Right lobe of liver (tissue), 6 donors: ENCODE results near the gene RER1. TPM values are rescaled to one million over a fixed set of nuclear protein-coding genes. Genes with fewer than 3 reads are reported as not detected.

ENCODE experiments used
- ATAC-seq, 4 donors: fragments of 200-7000 bp; cut with Tn5 transposase; one replicate each; pipeline ENCODE4 v1.9.1; 2020; ENCODE audit warnings: mild to moderate bottlenecking in 4 of 4, moderate library complexity in 4 of 4
- DNase-seq, 3 donors: peaks; one replicate each; pipeline ENCODE4 v3.0.0-alpha.2; 2020
- H3K27ac ChIP-seq, 3 donors: fragments of 200-600 bp; one replicate each; pipeline ENCODE4 v1.8.0; 2022
- H3K27me3 ChIP-seq, 2 donors: fragments of 200-600 bp; one replicate each; pipeline ENCODE4 v1.8.0; 2022
- H3K36me3 ChIP-seq, 4 donors: fragments of 200-600 bp; sonication (generic) in 1 of 4; one replicate each; pipeline versions ENCODE4 v1.5.1 to v1.8.0; 2017 to 2022; ENCODE audit warnings: control low read depth in 1 of 4
- H3K4me1 ChIP-seq, 4 donors: fragments of 200-600 bp; sonication (generic) in 1 of 4; one replicate each; pipeline versions ENCODE4 v1.5.1 to v1.8.0; 2017 to 2022; ENCODE audit warnings: control low read depth in 1 of 4
- H3K4me3 ChIP-seq, 3 donors: fragments of 200-600 bp; one replicate each; pipeline ENCODE4 v1.8.0; 2022
- H3K9me3 ChIP-seq, 4 donors: fragments of 200-600 bp; sonication (generic) in 1 of 4; one replicate each; pipeline versions ENCODE4 v1.5.1 to v1.8.0; 2017 to 2022; ENCODE audit warnings: control low read depth in 1 of 4
- POLR2A ChIP-seq: fragments of 450-650 bp; IDR thresholded peaks from one replicate; pipeline ENCODE4 v1.6.1; 2017; ENCODE audit warnings: antibody characterized with exemption, mild to moderate bottlenecking
- WGBS: methylation state at CpG from one replicate; pipeline ENCODE4 v1.1.6; 2018; ENCODE audit warnings: low coverage, low lambda C conversion rate; ENCODE audit not compliant: insufficient coverage; ENCODE audit errors: missing lambda C conversion rate; 5-methylcytosine and 5-hydroxymethylcytosine counted together
- intact Hi-C, 2 donors: fragments of 100-400 bp; cut with DNase I; formaldehyde crosslinking; loops; one replicate each; pipeline versions ENCODE4 v1.11.2 to v1.14.1; 2022
- total RNA-seq, 6 experiments: library from RNA; depleted of rRNA in 2 of 6; stranded (reverse); fragments of >200 nt in 2 of 6; fragmentation: NEBNext Ultra II Directional in 3 of 6; extraction: Animal tissue kit (Norgen Biotek cat#: 25700) in 3 of 6; gene quantifications; one replicate each; pipeline versions ENCODE4 v1.1.0 to v1.2.4, GENCODE V29; 2016 to 2023
- TF ChIP-seq, protein P1 (sequence below), 4 donors: fragments of 200-600 bp in 3 of 4; fragments of 450-650 bp in 1 of 4; IDR thresholded peaks; one replicate each; pipeline versions ENCODE4 v1.5.1 to v1.8.0; 2016 to 2022; ENCODE audit warnings: antibody characterized with exemption in 4 of 4, mild to moderate bottlenecking in 2 of 4
- donor health status: DM: no; HTN: yes; CAD: no.
- donor health status: DM: no; HTN: no; CAD: no.
- donor health status: DM: no; HTN: no; CAD: no.
- donor health status: DM: no; HTN: yes; CAD: no.
- donor health status: DM: no; HTN: yes; CAD: no.

The RER1 gene
- total RNA-seq, 6 experiments from 2014 or later: 76.5 to 166 (median 122) TPM

- WGBS: 72% methylated on average over 2 of the region's 13 CpGs
- DNase-seq (no peak), ATAC-seq (no peak)
- Histone ChIP-seq H3K27ac (no peak overlapping the region), H3K27me3 (no peaks in the 10 kb centered on the region), H3K4me1 (peaks cover 0 to 13% (median 5%) of the 10 kb centered on the region in 4 donors), H3K4me3 (no peak overlapping the region), H3K36me3 (no peaks in the 10 kb centered on the region), H3K9me3 (no peaks in the 10 kb centered on the region)
- TF ChIP-seq, protein P1, sequence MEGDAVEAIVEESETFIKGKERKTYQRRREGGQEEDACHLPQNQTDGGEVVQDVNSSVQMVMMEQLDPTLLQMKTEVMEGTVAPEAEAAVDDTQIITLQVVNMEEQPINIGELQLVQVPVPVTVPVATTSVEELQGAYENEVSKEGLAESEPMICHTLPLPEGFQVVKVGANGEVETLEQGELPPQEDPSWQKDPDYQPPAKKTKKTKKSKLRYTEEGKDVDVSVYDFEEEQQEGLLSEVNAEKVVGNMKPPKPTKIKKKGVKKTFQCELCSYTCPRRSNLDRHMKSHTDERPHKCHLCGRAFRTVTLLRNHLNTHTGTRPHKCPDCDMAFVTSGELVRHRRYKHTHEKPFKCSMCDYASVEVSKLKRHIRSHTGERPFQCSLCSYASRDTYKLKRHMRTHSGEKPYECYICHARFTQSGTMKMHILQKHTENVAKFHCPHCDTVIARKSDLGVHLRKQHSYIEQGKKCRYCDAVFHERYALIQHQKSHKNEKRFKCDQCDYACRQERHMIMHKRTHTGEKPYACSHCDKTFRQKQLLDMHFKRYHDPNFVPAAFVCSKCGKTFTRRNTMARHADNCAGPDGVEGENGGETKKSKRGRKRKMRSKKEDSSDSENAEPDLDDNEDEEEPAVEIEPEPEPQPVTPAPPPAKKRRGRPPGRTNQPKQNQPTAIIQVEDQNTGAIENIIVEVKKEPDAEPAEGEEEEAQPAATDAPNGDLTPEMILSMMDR (IDR thresholded peaks at IDR 0.05): no peak
- no peak for TF ChIP-seq POLR2A
- intact Hi-C loops: loop anchor here in 1 of 2 donors (5.0 kb wide), 1 partner anchor 130 kb away; no protein-coding TSS in a partner anchor
These were observed 25.6 kb downstream of the RER1 start for GRCh38 chr1:2417083-2417832.

DNA sequence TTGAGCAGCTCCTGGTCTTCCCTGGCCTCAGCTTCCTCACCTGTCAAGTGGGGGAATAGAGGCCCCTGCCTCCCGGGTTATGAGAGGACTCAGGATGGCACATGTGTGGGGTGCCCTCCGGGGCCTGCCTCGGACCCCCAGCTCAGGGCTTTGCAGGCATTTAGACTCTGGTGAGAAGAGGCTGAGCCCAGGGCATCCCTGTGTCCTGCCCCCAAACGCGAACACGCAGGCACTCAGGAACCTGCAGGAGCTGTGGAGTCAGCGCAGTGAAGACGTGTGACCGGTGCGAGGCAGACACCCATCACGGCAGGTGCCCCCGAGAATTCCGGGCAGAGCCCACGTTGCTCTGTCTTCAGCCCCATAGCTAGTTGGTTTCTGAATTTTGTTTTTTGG, 26.2 kb downstream of the RER1 start:
- TF ChIP-seq POLR2A: no peak
- TF ChIP-seq, protein P1 (IDR thresholded peaks at IDR 0.05): no peak
- intact Hi-C loops: loop anchor here in 1 of 2 donors (5.0 kb wide), 1 partner anchor 129 kb away; no protein-coding TSS in a partner anchor
- ATAC-seq: no peak
- H3K27ac ChIP-seq: no peak overlapping the region
- DNase-seq: no peak
- no peaks in the 10 kb centered on the region for H3K27me3 ChIP-seq
- no peaks in the 10 kb centered on the region for H3K9me3 ChIP-seq
- H3K4me1 ChIP-seq: peaks cover 0 to 13% (median 5%) of the 10 kb centered on the region in 4 donors
- H3K36me3 ChIP-seq: no peaks in the 10 kb centered on the region
- no peak overlapping the region for H3K4me3 ChIP-seq
- WGBS: 64% methylated on average over 6 of the region's 14 CpGs

DNA sequence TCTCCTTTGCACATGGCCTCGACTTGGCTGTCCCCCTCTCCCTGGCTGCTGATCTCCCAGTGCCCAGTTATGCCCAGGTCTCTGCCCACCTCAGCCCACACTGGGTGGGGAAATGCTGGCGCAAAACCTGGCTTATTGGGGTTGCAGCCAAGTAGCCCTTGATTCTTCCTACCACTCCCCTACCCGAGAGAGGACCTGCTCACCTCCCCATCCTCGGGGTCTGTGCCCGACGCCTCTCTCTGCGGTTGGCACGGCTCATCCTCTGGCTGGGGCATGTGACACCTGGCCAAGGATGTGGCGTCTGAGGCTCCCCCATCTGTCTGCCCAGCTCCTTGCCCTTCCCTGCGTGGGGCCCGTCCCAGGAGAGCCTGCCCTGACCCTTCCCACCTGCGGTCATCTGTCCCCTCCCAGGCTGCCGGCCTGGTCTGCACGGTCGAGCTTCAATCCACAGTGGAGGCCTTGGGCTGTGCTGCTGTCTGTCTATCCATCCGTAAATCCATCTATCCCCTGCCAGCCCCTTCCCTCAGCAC, 27.2 kb downstream of the RER1 start:
- WGBS: 50% methylated on average over 10 of the region's 16 CpGs
- H3K36me3 ChIP-seq: no peaks in the 10 kb centered on the region
- no peaks in the 10 kb centered on the region for H3K9me3 ChIP-seq
- peaks cover 0 to 8% (median 2%) of the 10 kb centered on the region in 4 donors for H3K4me1 ChIP-seq
- H3K27me3 ChIP-seq: no peaks in the 10 kb centered on the region
- DNase-seq (no peak), ATAC-seq (no peak)
- no peak overlapping the region for H3K4me3 ChIP-seq
- no peak overlapping the region for H3K27ac ChIP-seq
- intact Hi-C loops: loop anchor here in 1 of 2 donors (5.0 kb wide), 1 partner anchor 128 kb away; no protein-coding TSS in a partner anchor
- no peak for TF ChIP-seq POLR2A
- TF ChIP-seq, protein P1 (IDR thresholded peaks at IDR 0.05): no peak

DNA sequence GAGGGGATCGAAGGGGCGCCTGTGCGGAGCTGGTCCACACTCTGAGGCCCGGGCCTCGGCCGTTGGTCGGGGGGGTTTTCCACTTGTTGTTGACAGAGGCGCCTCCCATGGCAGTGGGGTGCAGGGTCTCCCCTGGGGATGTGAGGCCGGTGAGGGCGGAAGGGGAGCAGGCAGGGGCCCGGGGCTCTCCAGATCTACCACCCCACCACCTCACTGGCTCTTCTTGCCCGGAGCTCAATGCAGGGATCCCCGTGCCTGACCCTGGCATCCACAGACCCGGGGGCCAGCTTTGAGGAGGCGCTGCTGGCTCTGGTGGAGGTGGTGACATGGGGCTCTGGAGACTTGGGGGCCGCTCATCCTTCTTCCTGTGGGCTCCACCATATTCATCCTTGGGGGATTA, 27.8 kb downstream of the RER1 start:
- no peak for DNase-seq
- Histone ChIP-seq H3K9me3 (no peaks in the 10 kb centered on the region), H3K27ac (no peak overlapping the region), H3K4me1 (peaks cover 0 to 2% (median 0%) of the 10 kb centered on the region in 4 donors), H3K4me3 (no peak overlapping the region), H3K27me3 (no peaks in the 10 kb centered on the region), H3K36me3 (no peaks in the 10 kb centered on the region)
- no CpG with 5 or more reads among the region's 16 CpGs for whole genome bisulfite sequencing
- TF ChIP-seq POLR2A: no peak
- TF ChIP-seq, protein P1 (IDR thresholded peaks at IDR 0.05): no peak
- intact Hi-C loops: loop anchor here in 1 of 2 donors (5.0 kb wide), 1 partner anchor 128 kb away; no protein-coding TSS in a partner anchor
- ATAC-seq: no peak
